Peyer's patch (tissue), 4 donors: ENCODE data around the gene RBMS1.

Source experiments
- CTCF ChIP-seq, 6 experiments: fragments of 450-650 bp in 4 of 6; fragments of 200-600 bp in 2 of 6; sonication (generic) in 1 of 6; IDR thresholded peaks; one replicate each; pipeline ENCODE4 v1.5.1; 2017 to 2019; ENCODE audit warnings: antibody characterized with exemption in 6 of 6, mild to moderate bottlenecking in 3 of 6, moderate library complexity in 1 of 6
- POLR2A ChIP-seq, 2 donors: fragments of 450-650 bp; IDR thresholded peaks; one replicate each; pipeline ENCODE4 v1.5.1; 2017; ENCODE audit warnings: antibody characterized with exemption in 2 of 2, mild to moderate bottlenecking in 2 of 2, moderate library complexity in 2 of 2

GRCh38 chr2:160411167-160411566 lies 82.4 kb downstream of the RBMS1 start:
- TF ChIP-seq CTCF (IDR thresholded peaks at IDR 0.05) (no peak), POLR2A (IDR thresholded peaks at IDR 0.05) (no peak)
